ENCODE data around the gene LMF1. TPM values are rescaled to one million over a fixed set of nuclear protein-coding genes. Genes with fewer than 3 reads are reported as not detected.

LMF1 gene
- total RNA-seq, 4 donors from 2014 or later = 7.7 to 15.8 (median 10.2) TPM

- no peak overlapping the region for H3K27ac ChIP-seq
- ATAC-seq (no peak), DNase-seq (no peak)
- peaks cover 0 to 3% of the 10 kb centered on the region in 2 donors for H3K36me3 ChIP-seq
- peaks cover 7 to 10% of the 10 kb centered on the region in 2 donors for H3K4me1 ChIP-seq
- H3K9me3 ChIP-seq = no peaks in the 10 kb centered on the region
- H3K27me3 ChIP-seq = no peaks in the 10 kb centered on the region
- TF ChIP-seq POLR2A (IDR thresholded peaks at IDR 0.05) = no peak
- TF ChIP-seq, protein P1, sequence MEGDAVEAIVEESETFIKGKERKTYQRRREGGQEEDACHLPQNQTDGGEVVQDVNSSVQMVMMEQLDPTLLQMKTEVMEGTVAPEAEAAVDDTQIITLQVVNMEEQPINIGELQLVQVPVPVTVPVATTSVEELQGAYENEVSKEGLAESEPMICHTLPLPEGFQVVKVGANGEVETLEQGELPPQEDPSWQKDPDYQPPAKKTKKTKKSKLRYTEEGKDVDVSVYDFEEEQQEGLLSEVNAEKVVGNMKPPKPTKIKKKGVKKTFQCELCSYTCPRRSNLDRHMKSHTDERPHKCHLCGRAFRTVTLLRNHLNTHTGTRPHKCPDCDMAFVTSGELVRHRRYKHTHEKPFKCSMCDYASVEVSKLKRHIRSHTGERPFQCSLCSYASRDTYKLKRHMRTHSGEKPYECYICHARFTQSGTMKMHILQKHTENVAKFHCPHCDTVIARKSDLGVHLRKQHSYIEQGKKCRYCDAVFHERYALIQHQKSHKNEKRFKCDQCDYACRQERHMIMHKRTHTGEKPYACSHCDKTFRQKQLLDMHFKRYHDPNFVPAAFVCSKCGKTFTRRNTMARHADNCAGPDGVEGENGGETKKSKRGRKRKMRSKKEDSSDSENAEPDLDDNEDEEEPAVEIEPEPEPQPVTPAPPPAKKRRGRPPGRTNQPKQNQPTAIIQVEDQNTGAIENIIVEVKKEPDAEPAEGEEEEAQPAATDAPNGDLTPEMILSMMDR (IDR thresholded peaks at IDR 0.05 in 4 of 5, conservative IDR thresholded peaks at IDR 0.05 in 1 of 5) = no peak
- in situ Hi-C loops (cut with MboI; ENCODE audit: low sequenced_read_pairs in 4 of 4) = no loop called here
- intact Hi-C loops (cut with DNase I; ENCODE audit: low total_unique reads) = no loop called here
- no peak overlapping the region for H3K4me3 ChIP-seq
Measured at GRCh38 chr16:915546-915945, 55.2 kb downstream of the LMF1 start.

DNA sequence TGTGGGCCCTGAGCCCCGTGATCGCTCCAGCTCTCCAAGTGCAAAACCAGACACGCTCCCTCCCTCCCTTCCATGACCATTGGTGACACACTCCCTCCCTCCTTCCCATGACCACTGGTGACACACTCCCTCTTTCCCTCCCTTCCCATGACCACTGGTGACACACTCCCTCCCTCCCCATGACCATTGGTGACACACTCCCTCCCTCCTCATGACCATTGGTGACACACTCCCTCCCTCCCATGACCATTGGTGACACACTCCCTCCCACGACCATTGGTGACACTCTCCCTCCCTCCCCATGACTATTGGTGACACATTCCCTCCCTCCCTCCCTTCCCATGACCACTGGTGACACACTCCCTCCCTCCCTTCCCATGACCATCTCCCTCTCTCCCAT is 56.3 kb downstream of the LMF1 start:
- no peaks in the 10 kb centered on the region for H3K27me3 ChIP-seq
- H3K36me3 ChIP-seq = peaks cover 0 to 14% of the 10 kb centered on the region in 2 donors
- no peaks in the 10 kb centered on the region for H3K9me3 ChIP-seq
- no peak overlapping the region for H3K4me3 ChIP-seq
- peak in 1 of 2 donors; percentile 33 for ATAC-seq
- no peak for TF ChIP-seq POLR2A (IDR thresholded peaks at IDR 0.05)
- TF ChIP-seq, protein P1 (IDR thresholded peaks at IDR 0.05 in 4 of 5, conservative IDR thresholded peaks at IDR 0.05 in 1 of 5) = no peak
- intact Hi-C loops (cut with DNase I; ENCODE audit: low total_unique reads) = no loop called here
- in situ Hi-C loops (cut with MboI; ENCODE audit: low sequenced_read_pairs in 4 of 4) = no loop called here
- no peak overlapping the region for H3K27ac ChIP-seq
- no peaks in the 10 kb centered on the region for H3K4me1 ChIP-seq
- no peak for DNase-seq

GRCh38 chr16:913817-914439 is 56.9 kb downstream of the LMF1 start:
- in situ Hi-C loops (cut with MboI; ENCODE audit: low sequenced_read_pairs in 4 of 4) = no loop called here
- DNase-seq (no peak), ATAC-seq (no peak)
- Histone ChIP-seq H3K27ac (no peak overlapping the region), H3K4me1 (no peaks in the 10 kb centered on the region), H3K36me3 (peaks cover 0 to 19% of the 10 kb centered on the region in 2 donors), H3K9me3 (no peaks in the 10 kb centered on the region), H3K27me3 (no peaks in the 10 kb centered on the region), H3K4me3 (no peak overlapping the region)
- TF ChIP-seq, protein P1 (IDR thresholded peaks at IDR 0.05 in 4 of 5, conservative IDR thresholded peaks at IDR 0.05 in 1 of 5) = no peak
- no peak for TF ChIP-seq POLR2A (IDR thresholded peaks at IDR 0.05)
- intact Hi-C loops (cut with DNase I; ENCODE audit: low total_unique reads) = no loop called here

- Histone ChIP-seq H3K4me3 (no peak overlapping the region), H3K4me1 (no peaks in the 10 kb centered on the region), H3K27ac (no peak overlapping the region)
Measured at GRCh38 chr16:912684-913613, 57.8 kb downstream of the LMF1 start.

More at GRCh38 chr16:912684-913613, 57.8 kb downstream of the LMF1 start:
- TF ChIP-seq, protein P1 (IDR thresholded peaks at IDR 0.05 in 4 of 5, conservative IDR thresholded peaks at IDR 0.05 in 1 of 5) = no peak
- TF ChIP-seq POLR2A (IDR thresholded peaks at IDR 0.05) = no peak
- ATAC-seq (no peak), DNase-seq (no peak)
- Histone ChIP-seq H3K9me3 (no peaks in the 10 kb centered on the region), H3K27me3 (no peaks in the 10 kb centered on the region), H3K36me3 (peaks cover 0 to 23% of the 10 kb centered on the region in 2 donors)
- intact Hi-C loops (cut with DNase I; ENCODE audit: low total_unique reads) (no loop called here), in situ Hi-C loops (cut with MboI; ENCODE audit: low sequenced_read_pairs in 4 of 4) (no loop called here)
